ENCODE measurements around the gene UMAD1.
A peak's percentile ranks its signal among the peaks of the same experiment; 100 is the strongest.

The UMAD1 gene

DNA sequence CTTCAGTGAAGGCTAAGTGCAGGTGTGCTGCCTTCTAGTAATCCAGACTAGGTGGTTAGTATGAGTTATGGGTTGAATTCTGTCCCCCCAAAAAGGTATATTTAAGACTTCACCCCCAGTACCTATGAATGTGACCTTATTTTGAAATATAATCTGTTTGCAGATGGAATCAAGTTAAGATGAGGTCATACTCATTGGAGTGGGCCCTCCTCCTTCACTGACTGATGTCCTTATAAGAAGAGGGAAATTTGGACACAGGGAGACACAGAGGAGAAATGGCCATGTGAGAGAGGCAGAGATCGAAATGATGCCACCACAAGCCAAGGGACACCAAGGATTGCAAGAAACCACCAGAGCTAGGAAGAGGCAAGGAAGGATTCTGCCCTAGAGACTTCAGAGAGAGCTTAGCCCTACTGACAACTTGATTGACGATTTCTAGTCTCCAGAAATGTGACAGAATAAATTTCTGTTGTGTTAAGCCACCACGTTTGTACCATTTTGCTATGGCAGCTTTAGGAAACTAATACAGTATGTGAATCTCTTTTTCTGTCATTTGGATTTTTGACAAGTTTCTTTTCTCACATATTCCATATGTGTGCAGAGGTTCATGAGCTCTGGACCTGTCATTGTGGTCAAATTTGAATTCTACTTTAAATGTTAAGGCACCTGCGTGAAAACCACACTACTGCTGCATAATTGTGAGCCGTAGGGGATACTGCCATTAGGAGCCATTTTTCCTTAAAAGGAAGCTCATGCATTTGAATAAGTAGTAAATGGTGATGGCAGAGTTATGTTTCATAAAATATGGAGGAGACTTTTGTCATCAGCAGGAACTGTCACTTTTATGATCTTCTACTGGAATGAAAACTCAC, 80.4 kb downstream of the UMAD1 start:
- no peaks in the 10 kb centered on the region for H3K4me1 ChIP-seq (ENCODE audit: control insufficient read depth in 1 of 2, insufficient read depth in 2 of 2, low read length in 2 of 2)
- H3K9ac ChIP-seq (ENCODE audit: low read length) = no peak overlapping the region
- H3K79me1 ChIP-seq (ENCODE audit: low read length) = no peaks in the 10 kb centered on the region
- H2BK5ac ChIP-seq (ENCODE audit: low read depth, low read length, poor library complexity) = no peak overlapping the region
- H3K4me3 ChIP-seq (ENCODE audit: low read depth, low read length) = no peak overlapping the region
- no peak overlapping the region for H4K12ac ChIP-seq (ENCODE audit: low read depth, low read length)
- no peak overlapping the region for H3K27ac ChIP-seq (ENCODE audit: low read depth, low read length)
- H3K79me2 ChIP-seq (ENCODE audit: control insufficient read depth, insufficient read depth, low read length, poor library complexity) = no peaks in the 10 kb centered on the region
- H3K4me2 ChIP-seq (ENCODE audit: low read length) = no peak overlapping the region
- no peak overlapping the region for H2AFZ ChIP-seq (ENCODE audit: insufficient read depth, low read length, poor library complexity)
- H4K8ac ChIP-seq (ENCODE audit: low read depth, low read length) = no peak overlapping the region
- no peak overlapping the region for H2AK5ac ChIP-seq (ENCODE audit: low read length)
- DNase-seq = no peak
- no peak overlapping the region for H2BK12ac ChIP-seq (ENCODE audit: low read length)
- WGBS (ENCODE audit: extremely low coverage, insufficient coverage, insufficient read length) = no CpG with 5 or more reads among the region's 5 CpGs
- H3K18ac ChIP-seq (ENCODE audit: low read length) = no peak overlapping the region
- H4K91ac ChIP-seq (ENCODE audit: low read depth, low read length) = no peak overlapping the region
- no peaks in the 10 kb centered on the region for H3K9me3 ChIP-seq (ENCODE audit: insufficient read depth, low read depth, low read length)
- no peak overlapping the region for H3K23ac ChIP-seq (ENCODE audit: low read length)
- no peaks in the 10 kb centered on the region for H3K36me3 ChIP-seq (ENCODE audit: control insufficient read depth in 1 of 2, insufficient read depth in 2 of 2, low read length in 2 of 2)
- H3K4ac ChIP-seq (ENCODE audit: low read depth, low read length) = no peak overlapping the region
- H3K27me3 ChIP-seq (ENCODE audit: insufficient read depth, low read length) = no peaks in the 10 kb centered on the region
- H3K14ac ChIP-seq (ENCODE audit: low read length) = no peak overlapping the region
- no peak overlapping the region for H2BK120ac ChIP-seq (ENCODE audit: insufficient read depth, low read length, poor library complexity)

DNA sequence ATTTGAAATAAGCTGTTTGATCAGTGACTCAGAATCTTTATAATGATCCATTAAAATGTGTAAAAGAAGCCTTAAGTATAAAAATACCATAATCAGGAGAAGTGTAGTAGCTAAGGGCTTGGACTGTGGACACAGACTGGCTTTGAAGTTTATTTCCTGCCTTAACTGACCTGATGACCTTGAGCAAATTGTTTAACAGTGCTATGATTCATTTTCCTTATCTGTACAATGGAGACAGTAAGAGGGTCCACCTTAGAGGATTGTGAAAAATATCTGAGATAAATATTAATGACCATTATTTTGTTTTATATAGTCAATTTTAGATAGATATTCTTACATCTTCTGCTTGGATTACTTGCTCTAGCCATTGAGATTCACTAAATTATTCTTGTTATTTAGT, 91.2 kb downstream of the UMAD1 start:
- Histone ChIP-seq H3K9me3 (ENCODE audit: insufficient read depth, low read depth, low read length) (no peaks in the 10 kb centered on the region), H4K91ac (ENCODE audit: low read depth, low read length) (no peak overlapping the region), H3K9ac (ENCODE audit: low read length) (no peak overlapping the region)

DNA sequence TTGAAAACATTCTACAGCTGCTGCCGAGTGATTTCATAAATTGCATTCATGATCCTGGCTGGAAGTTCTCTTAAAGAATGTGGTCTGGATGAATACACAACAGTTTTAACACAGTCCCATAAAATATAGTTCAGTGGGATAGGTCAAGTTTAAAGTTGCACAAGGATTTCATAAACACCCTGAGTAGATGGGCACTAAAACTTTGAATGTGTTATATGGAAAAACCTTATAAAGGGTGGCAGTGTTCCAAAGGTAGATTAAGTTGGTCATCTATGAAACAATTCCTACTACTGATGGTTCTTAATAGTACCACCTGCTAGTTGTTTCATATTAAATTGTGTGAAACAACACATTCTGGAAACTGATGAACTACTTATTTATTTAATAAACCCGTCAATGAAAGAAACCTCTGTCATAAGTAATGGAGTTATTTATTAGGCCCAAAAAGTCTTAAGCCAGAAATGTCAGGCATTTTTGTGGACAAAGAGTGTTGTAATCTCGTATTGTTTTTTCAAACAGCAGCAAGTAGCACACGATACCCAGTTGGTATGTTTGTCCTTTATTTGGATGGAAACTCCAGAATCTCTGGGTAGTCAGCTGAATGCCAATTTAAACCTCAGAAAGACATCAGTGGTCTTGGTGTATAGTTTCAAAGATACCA, 92.2 kb downstream of the UMAD1 start:
- WGBS (ENCODE audit: extremely low coverage, insufficient coverage, insufficient read length) = no CpG with 5 or more reads among the region's 4 CpGs
- no peak overlapping the region for H4K8ac ChIP-seq (ENCODE audit: low read depth, low read length)
- H3K14ac ChIP-seq (ENCODE audit: low read length) = no peak overlapping the region
- H3K23ac ChIP-seq (ENCODE audit: low read length) = no peak overlapping the region
- H3K4me1 ChIP-seq (ENCODE audit: control insufficient read depth in 1 of 2, insufficient read depth in 2 of 2, low read length in 2 of 2) = no peaks in the 10 kb centered on the region
- H3K79me1 ChIP-seq (ENCODE audit: low read length) = no peaks in the 10 kb centered on the region
- no peaks in the 10 kb centered on the region for H3K27me3 ChIP-seq (ENCODE audit: insufficient read depth, low read length)
- H3K4me3 ChIP-seq (ENCODE audit: low read depth, low read length) = no peak overlapping the region
- no peak overlapping the region for H2AK5ac ChIP-seq (ENCODE audit: low read length)
- H3K4me2 ChIP-seq (ENCODE audit: low read length) = no peak overlapping the region
- H3K9ac ChIP-seq (ENCODE audit: low read length) = no peak overlapping the region
- no peak overlapping the region for H2AFZ ChIP-seq (ENCODE audit: insufficient read depth, low read length, poor library complexity)
- no peak overlapping the region for H2BK120ac ChIP-seq (ENCODE audit: insufficient read depth, low read length, poor library complexity)
- H4K91ac ChIP-seq (ENCODE audit: low read depth, low read length) = no peak overlapping the region
- no peaks in the 10 kb centered on the region for H3K79me2 ChIP-seq (ENCODE audit: control insufficient read depth, insufficient read depth, low read length, poor library complexity)
- H4K12ac ChIP-seq (ENCODE audit: low read depth, low read length) = no peak overlapping the region
- H2BK5ac ChIP-seq (ENCODE audit: low read depth, low read length, poor library complexity) = no peak overlapping the region
- no peak overlapping the region for H2BK12ac ChIP-seq (ENCODE audit: low read length)
- H3K9me3 ChIP-seq (ENCODE audit: insufficient read depth, low read depth, low read length) = no peaks in the 10 kb centered on the region
- H3K27ac ChIP-seq (ENCODE audit: low read depth, low read length) = no peak overlapping the region
- H3K18ac ChIP-seq (ENCODE audit: low read length) = no peak overlapping the region
- no peaks in the 10 kb centered on the region for H3K36me3 ChIP-seq (ENCODE audit: control insufficient read depth in 1 of 2, insufficient read depth in 2 of 2, low read length in 2 of 2)
- H3K4ac ChIP-seq (ENCODE audit: low read depth, low read length) = no peak overlapping the region
- DNase-seq = peak in 1 of 2 donors; percentile 24

More for the DNA sequence above, 91.2 kb downstream of the UMAD1 start:
- Histone ChIP-seq H2BK5ac (ENCODE audit: low read depth, low read length, poor library complexity) (no peak overlapping the region), H3K14ac (ENCODE audit: low read length) (no peak overlapping the region), H2BK120ac (ENCODE audit: insufficient read depth, low read length, poor library complexity) (no peak overlapping the region), H3K23ac (ENCODE audit: low read length) (no peak overlapping the region), H3K18ac (ENCODE audit: low read length) (no peak overlapping the region), H3K4ac (ENCODE audit: low read depth, low read length) (no peak overlapping the region), H4K8ac (ENCODE audit: low read depth, low read length) (no peak overlapping the region), H4K12ac (ENCODE audit: low read depth, low read length) (no peak overlapping the region), H3K4me3 (ENCODE audit: low read depth, low read length) (no peak overlapping the region), H2BK12ac (ENCODE audit: low read length) (no peak overlapping the region), H2AFZ (ENCODE audit: insufficient read depth, low read length, poor library complexity) (no peak overlapping the region), H3K79me2 (ENCODE audit: control insufficient read depth, insufficient read depth, low read length, poor library complexity) (no peaks in the 10 kb centered on the region), H3K27me3 (ENCODE audit: insufficient read depth, low read length) (no peaks in the 10 kb centered on the region), H3K27ac (ENCODE audit: low read depth, low read length) (no peak overlapping the region), H3K4me2 (ENCODE audit: low read length) (no peak overlapping the region), H3K4me1 (ENCODE audit: control insufficient read depth in 1 of 2, insufficient read depth in 2 of 2, low read length in 2 of 2) (no peaks in the 10 kb centered on the region), H3K79me1 (ENCODE audit: low read length) (no peaks in the 10 kb centered on the region), H3K36me3 (ENCODE audit: control insufficient read depth in 1 of 2, insufficient read depth in 2 of 2, low read length in 2 of 2) (no peaks in the 10 kb centered on the region), H2AK5ac (ENCODE audit: low read length) (no peak overlapping the region)
- no peak for DNase-seq

DNA sequence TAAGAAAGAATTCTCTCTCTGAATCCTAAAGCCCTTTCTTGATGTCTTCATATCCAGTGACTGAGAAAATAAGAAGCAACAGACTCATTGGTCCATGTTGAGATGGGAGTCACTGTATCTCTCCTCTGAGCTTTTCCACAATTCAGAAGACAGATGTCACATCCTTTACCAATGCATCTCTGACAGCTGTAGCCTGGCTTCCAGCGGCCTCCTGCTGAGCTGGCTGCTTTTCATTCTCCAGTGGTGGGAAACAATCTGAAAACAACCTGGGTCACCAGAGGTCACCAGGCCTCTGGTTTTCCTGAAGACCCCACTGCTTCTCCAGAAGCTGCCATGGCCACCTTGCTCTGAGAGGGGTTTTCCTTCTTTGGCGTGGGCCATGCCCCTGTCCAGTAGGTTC, 96.1 kb downstream of the UMAD1 start:
- Histone ChIP-seq H3K4me2 (ENCODE audit: low read length) (no peak overlapping the region), H2AK5ac (ENCODE audit: low read length) (no peak overlapping the region), H3K79me2 (ENCODE audit: control insufficient read depth, insufficient read depth, low read length, poor library complexity) (no peaks in the 10 kb centered on the region), H2BK5ac (ENCODE audit: low read depth, low read length, poor library complexity) (no peak overlapping the region), H3K9ac (ENCODE audit: low read length) (no peak overlapping the region), H3K18ac (ENCODE audit: low read length) (no peak overlapping the region), H2BK12ac (ENCODE audit: low read length) (no peak overlapping the region), H4K91ac (ENCODE audit: low read depth, low read length) (no peak overlapping the region), H3K27me3 (ENCODE audit: insufficient read depth, low read length) (no peaks in the 10 kb centered on the region), H2AFZ (ENCODE audit: insufficient read depth, low read length, poor library complexity) (no peak overlapping the region), H3K4me1 (ENCODE audit: control insufficient read depth in 1 of 2, insufficient read depth in 2 of 2, low read length in 2 of 2) (no peaks in the 10 kb centered on the region), H3K14ac (ENCODE audit: low read length) (no peak overlapping the region), H4K8ac (ENCODE audit: low read depth, low read length) (no peak overlapping the region), H4K12ac (ENCODE audit: low read depth, low read length) (no peak overlapping the region), H3K23ac (ENCODE audit: low read length) (no peak overlapping the region), H2BK120ac (ENCODE audit: insufficient read depth, low read length, poor library complexity) (no peak overlapping the region), H3K36me3 (ENCODE audit: control insufficient read depth in 1 of 2, insufficient read depth in 2 of 2, low read length in 2 of 2) (no peaks in the 10 kb centered on the region), H3K4ac (ENCODE audit: low read depth, low read length) (no peak overlapping the region), H3K27ac (ENCODE audit: low read depth, low read length) (no peak overlapping the region), H3K4me3 (ENCODE audit: low read depth, low read length) (no peak overlapping the region), H3K9me3 (ENCODE audit: insufficient read depth, low read depth, low read length) (no peaks in the 10 kb centered on the region), H3K79me1 (ENCODE audit: low read length) (no peaks in the 10 kb centered on the region)
- no peak for DNase-seq
- no CpG with 5 or more reads among the region's 2 CpGs for WGBS (ENCODE audit: extremely low coverage, insufficient coverage, insufficient read length)

Measured in trophoblast cell (in vitro differentiated cells and primary cell).